GM19467 (cell line): Measurements from ENCODE around the gene LIN7A.

ENCODE experiments used
- ATAC-seq: cut with Tn5 transposase; IDR thresholded peaks from one replicate; pipeline ENCODE4 v1.9.1; 2021; ENCODE audit warnings: mild to moderate bottlenecking, moderate library complexity; ENCODE audit not compliant: unreplicated experiment

LIN7A gene, protein sequence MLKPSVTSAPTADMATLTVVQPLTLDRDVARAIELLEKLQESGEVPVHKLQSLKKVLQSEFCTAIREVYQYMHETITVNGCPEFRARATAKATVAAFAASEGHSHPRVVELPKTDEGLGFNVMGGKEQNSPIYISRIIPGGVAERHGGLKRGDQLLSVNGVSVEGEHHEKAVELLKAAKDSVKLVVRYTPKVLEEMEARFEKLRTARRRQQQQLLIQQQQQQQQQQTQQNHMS

DNA sequence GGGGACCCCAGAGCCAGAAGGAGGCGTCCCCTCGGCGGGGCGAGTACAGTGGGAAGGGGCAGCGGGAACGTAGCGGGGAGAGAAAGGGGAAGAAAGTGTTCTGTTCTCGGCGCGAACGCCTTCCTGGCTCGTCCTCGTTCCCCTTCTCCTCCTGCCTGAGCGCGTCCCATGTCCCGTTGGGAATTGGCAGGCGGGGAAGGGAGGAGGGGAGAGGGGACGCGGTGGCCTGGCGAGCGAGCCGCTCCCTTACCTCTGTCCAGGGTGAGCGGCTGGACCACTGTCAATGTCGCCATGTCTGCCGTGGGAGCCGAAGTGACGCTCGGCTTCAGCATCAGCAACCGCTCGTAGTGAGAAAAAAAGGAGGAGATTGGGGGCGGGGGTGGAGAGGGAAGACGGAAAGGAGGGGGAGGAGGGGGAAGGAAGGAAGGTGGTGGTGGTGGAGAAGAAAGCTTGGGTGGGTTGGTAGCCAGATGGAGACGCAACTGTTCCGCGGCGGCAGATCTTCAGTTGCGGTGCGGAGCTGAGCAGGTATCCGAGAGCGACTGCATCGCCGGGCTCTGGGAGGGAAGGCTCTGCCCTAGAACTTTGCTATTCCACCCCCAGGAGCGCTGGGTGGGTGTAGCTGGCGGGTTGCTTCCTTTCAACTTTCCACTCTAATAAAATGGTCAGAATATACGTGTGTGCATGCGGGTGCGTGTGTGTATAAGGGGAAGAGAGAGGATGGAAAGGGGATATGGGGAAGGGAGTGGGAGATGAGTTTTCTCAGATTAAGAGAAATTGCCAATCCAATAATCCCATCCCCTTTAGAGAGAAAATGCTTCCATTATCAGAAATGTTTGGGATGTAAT is at the start of gene LIN7A:
TSS of gene LIN7A (minus strand) at position 544 of the 848 bp plus-strand sequence. CDS start at position 332, 212 bp downstream.
- ATAC-seq = peak; percentile 8

DNA sequence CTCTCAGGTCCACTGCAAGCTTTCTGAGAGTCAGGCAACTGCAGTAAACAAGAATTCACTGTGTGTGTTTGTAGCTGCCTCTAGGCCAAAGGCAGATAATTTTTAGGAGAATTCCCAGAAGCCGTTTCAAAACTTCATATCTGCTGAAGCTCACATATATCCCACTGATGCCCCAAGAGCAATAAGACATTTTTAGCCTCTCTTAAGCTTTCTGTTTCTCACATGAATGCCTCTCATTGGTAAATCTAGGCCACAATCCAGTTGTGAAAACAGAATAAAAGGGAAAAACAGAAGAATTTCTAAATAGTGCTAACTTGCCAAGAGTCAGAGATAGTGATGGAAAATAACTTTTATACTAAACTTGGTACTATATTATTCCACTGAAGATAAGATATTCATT is 48.5 kb upstream of the LIN7A start:
- ATAC-seq = no peak

DNA sequence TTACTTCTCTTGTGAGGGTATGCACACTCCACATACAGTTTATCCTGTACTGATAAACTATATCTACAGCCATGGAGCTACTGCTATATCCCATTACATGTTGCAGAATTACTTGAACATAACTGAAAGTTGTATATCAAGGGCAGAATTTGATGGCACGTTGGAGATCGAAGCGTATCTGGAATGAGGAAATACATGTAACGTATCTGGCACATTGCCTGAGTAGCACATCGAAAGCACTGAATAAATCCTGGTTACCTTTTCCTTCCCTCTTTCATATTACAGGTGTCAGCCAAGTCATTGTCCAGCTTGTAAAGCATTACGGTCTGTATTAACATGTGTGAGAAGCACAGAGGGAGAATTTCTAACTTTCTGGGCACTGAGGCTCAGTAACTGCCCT is 42.1 kb upstream of the LIN7A start:
- ATAC-seq = no peak

DNA sequence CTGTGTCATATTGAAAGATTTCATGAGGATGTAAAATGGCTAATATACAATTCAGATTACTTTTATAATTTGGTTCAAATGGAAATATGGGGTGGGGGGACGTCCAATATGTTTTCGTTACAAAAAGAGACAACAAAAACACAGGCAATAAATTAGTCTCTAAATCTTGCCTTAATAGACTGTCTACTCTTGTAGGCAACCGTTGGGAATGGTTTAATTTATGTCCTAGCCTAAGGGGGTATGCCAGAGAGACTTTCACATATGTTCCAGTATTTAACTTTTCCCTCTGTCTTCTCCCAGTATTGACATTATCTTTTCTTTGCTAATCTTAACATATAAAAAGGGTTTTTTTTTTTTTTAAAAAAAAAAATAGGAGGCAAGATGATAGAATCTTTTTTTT is 41.5 kb upstream of the LIN7A start:
- no peak for ATAC-seq

DNA sequence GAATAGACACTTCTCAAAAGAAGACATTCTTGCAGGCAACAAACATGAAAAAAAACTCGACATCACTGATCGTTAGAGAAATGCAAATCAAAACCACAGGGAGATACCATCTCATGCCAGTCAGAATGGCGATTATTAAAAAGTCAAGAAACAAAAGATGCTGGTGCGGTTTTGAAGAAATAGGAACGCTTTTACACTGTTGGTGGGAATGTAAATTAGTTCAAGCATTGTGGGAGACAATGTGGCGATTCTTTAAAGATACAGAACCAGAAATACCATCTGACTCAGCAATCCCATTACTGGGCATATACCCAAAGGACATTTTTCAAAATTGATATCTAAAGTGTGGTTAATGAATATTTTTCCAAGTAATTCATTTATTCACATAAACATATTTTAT is 39.6 kb upstream of the LIN7A start:
- no peak for ATAC-seq

DNA sequence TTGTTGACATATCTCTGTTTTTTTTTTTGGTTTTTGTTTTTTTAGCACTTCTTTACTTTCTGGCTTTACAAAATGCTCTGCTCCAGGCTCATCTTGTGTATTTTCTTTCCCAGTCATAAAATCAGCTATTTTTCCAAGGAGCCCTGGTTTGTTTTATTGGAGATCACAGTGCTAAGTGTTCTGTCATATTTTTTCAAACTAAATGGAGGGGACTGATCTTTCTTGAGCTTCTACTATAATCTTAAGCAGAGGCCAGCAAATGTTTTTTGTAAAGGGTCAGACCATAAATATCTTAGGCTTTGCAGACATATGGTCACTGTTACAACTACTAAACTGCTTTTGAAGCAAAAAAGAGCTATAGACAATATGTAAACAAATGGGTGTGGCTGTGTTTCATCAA is 30.6 kb upstream of the LIN7A start:
- ATAC-seq = no peak

DNA sequence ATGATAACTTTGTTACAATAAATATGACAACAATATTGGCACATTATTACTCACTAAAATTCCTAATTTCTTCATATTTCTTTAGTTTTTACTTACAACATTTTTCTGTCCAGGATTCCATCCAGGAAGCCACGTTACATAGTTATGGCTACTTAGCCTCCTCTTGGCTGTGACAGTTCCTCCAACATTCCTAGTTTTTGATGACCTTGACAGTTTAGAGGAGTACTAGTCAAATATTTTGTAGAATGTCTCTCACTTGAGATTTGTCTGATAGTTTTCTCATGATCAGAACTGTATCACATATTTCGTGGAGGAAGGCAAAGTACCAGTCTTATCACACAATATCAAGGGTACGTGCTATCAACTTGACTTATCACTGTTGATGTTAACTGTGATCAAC is 29.8 kb upstream of the LIN7A start:
- no peak for ATAC-seq

DNA sequence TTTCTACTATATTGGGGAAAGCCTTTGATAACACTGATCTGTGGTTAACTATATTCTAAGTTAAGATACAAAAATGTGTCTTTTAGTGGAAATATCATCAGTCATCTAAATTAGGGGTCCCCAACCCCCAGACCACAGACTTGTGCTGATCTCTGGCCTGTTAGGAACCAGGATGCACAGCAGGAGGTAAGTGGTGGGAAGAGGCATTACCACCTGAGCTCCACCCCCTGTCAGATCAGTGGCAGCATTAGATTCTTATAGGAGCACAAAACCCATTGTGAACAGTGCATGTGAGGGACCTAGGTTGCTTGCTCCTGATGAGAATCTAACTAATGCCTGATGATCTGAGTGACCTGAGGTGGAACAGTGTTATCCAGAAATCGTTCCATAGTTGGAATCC is 28.3 kb upstream of the LIN7A start:
- ATAC-seq = no peak

DNA sequence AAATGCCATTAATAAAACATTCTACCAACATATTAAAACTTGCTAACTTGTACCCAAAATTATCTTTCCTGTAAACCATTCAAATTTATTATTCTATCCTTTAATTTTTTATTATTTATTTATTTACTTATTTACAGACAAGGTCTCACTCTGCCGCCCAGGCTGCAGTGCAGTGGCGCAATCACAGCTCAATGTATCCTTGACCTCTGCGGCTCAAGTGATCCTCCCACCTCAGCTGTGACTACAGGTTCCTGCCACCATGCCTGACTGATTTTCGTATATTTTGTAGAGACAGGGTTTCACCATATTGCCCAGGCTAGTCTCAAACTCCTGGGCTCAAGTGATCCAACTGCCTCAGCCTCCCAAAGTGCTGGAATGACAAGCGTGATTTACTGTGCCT is 20.4 kb upstream of the LIN7A start:
- ATAC-seq = no peak

DNA sequence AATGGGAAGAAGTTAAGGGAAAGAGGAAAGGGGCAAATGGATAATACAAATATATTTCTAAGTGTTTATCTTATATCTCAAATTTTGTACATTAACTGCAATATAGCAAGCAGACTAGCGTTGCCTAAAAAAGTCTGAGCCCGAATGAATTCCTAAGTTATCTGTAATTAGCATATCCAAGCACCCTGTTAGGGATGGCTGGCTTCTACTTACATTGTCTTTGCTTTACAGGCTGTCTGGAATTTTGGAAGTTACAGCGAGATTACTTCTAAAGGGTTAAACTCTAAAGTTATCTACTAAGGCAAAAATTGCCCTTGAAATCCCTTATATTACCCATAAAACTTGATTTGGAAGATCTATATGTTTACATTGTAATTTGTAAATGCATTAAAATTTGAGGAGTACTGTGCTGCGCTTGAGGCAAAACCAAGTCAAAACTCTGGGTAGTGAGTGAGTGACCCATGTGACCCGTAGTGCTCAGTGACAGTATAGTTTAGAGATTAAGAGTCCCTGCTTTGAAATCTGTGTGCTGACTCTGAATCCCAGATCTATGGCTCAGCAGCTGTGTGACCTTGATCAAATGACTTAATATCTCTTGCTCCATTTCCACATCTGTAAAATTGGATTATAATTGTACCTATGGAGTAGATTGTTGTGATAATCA is 17.3 kb upstream of the LIN7A start:
- ATAC-seq = no peak

DNA sequence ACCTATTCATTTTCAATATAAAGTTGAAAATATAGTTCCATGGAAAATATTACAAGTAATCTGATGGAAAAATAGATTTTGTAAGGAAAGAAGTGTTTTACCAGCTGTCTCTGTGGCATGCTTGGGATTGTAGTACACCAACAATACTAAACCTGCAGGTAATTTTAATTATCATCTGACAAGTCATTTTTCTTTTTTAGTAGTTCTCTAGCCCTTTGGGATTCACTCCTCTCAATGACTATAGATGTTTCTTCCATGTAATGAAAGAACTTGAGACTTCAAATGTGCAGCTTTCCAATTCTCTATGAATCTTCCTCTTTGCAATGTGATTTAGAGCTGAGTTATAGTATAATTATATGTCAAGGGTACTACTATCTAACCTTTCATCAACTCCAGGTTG is 14.7 kb upstream of the LIN7A start:
- no peak for ATAC-seq

DNA sequence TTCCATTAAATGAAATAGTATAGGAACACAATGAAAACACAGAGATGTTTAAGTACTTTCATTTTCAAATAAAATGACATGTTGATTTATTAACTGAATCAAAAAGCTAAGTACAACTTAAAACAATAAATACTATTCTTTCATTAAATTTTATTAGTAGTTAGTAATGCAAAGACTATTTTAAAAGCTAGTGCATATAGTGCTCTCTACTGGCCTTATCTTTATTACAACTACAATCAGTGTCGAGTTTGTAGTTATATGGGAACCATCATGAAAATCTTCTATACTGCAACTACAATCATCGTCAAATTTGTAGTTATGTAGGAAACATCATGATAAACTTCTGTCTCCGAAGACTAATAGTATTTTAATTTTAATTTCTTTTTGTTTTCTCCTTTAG is 8.9 kb upstream of the LIN7A start:
- ATAC-seq = peak; percentile 47

DNA sequence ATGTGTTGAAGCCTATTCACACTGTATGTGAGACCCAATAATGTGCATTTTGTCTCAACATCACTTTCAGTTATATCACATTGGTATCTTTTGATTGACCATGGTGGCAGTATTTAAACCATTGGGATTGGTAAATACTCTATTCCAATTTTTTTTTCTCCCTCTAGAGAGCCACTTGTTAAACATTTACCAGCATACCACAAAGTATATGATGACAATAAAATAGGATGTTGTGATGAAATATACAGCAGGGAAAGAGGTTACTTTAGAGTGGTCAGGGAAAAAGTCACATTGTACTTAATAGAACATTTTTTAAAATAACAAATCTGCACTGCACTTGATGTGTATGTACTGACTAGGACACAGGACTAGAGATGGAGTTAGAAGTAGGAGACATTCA is 5.6 kb upstream of the LIN7A start:
- ATAC-seq = no peak

DNA sequence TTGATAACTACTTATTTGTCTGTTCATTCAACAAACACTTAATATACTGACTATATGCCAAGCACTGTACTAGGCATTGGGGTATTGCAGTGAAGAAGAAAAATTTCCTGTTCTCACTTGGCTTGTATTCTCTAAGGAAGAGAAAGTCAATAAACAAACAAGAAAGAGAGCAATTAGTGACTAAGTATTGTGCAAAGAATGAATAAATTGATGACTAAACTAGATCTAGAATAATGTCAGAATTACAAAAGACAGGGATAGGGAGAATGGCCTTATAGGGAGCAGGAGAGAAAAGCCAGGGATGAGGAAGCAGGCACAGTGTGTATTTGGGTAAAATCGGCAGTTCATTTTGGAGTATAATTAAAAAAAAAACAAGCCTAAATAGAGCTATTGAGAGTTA is 4.2 kb upstream of the LIN7A start:
- ATAC-seq = no peak

DNA sequence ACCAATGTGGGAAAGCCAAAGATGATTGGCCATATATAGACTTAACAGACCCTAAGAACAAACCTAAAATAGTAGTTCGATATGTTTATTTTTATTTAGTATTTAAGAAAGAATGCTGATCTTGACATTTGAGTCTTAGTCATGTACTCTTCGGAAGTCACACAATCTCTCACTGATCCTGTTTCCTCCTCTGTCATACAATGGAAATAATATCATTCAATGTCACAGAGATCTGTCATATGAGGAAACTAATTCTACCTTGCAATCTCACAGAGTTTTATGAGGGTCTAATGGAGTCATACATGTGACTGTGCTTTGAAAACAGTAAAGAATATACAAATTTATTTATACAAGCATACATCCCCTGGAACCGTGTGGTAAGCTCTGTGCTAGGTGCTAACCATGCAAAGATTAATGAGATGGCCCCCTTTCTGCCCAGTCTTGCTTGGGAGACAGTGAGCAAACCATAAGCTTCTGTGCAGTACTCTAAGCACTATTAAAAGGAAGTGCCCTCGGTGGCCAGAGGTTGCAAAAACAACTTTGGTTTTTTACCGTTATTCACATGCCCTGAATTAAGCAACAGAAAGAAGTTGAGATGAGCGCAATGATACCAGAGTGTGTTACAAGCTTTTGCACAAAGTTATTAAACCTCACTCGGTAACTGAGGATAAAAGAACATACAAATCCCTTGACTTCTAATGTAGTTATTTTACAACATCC is 1.7 kb upstream of the LIN7A start:
- no peak for ATAC-seq

DNA sequence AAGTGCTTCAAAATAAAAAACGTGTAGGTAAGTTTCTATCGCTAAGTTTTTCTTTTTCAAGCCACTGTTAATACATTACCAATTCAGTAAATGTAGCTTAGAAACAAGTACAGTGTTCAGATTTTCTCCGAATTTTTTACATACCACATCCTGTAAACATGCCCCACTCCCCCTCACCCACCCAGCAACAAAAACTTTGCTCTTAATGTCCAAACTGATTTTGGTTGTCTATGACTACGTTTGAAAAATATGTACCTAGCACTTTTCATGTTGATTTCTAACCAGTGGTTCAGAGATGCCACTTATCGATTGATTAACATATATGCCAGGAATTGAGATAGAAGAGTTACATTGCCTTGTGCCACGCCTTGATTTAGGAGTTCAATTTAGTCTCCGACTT is 663 bp upstream of the LIN7A start:
- no peak for ATAC-seq

DNA sequence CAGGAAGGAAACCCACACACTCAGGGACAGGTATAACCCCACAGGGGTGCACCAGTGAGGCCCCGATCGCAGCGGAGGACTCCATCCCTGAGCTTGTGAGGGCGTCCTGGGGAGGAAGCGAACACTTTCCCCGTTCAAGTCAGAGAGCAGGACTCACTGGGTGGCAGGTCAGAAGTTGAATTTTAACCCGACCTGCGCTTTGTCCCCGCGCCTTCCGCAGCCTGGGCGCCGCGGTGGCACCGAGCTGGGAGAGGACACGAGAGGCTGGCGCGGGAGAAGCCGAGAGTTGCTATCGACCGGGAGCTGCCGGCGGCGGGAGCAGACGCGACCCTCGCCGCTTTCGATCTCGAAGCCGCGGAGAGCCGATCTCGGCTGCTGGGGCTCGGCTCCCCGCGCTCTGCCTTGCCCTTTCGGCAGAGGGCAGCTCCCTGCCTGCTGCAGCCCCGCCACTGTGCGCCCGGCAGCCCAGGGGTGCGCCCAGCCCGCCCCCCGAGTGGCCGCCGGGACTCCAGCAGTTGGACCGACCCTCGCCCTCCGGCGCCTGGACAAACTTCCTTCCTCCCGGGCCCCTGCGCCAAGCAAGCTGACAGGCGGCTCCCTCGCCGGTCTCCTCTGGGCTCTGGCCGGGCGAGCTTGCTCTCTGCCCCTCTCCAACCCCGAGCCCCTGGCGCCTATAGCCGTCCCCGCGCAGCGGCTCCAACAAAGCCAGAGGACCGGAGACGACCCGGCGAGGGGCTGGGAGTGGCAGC is 918 bp downstream of the LIN7A start:
- peak; percentile 59 for ATAC-seq

DNA sequence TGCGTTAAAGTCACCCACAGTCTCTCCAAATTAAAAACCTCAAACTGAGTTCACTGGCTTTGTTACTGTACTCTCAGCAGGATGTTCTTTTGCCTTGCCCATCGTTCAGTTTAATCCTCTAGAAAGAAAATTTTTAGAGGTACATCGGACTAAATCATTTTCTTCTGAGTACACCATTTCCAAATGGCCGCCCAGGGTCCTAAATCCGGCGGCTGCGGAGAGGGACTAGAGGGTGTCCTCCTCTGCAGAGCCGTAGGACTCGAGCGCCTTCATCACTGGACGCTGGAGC is 1.4 kb downstream of the LIN7A start:
- ATAC-seq = no peak

DNA sequence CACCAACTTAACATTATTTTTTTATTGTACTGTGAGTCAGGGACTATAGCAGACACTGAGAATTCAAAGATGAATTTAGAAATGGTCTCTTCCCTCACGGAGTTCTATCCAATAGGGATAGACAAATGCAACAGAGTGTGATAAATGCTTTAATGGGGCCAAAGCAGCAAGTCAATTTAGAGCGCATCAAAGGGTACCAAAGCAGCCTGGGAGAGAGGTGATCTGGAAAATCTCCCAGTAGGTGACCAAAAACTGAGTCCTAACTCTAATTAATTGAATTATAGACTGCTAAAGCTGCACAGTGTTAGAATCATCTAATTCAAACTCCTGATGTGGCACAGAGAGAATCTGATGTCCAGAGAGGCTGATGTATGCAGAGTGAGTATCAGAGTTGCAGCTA is 2.6 kb downstream of the LIN7A start:
- no peak for ATAC-seq

DNA sequence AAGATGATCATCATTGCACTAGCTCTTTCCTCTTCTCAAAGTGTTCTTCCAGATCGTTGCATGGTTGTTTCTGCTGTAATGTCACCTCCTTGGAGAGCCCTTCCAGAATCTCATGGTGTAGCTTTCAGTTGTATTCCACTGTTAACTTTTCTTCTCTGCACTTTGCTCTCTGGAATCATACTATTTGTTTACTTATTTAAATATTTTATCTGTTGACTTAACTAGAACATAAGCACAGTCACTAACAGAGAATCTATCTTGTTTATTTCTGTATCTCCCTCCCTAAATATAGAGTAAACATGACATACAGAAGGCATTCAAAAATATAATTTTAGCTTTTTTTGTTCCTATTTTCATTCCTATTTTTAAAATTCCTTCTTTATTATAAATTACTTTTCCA is 11.8 kb downstream of the LIN7A start:
- ATAC-seq = no peak

DNA sequence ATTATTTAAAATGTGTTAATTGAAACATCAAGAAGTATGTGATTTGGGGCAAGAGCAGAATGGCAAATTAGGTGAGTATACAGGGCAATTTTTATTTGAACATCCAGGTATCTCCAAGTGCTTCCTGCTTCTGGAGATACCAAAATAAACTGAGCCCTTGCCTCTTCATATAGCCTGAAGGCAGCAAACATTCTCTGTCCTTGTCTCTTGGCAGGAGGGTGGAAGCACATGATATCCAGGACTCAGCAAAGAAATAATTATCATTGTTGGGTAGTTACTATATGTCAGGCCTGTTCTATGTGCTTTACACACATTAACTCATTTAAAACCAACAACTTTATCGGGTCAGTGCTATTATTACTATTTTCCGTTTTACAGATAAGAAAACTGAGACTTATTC is 12.5 kb downstream of the LIN7A start:
- ATAC-seq = no peak
